Limb (tissue), 2 donors: ENCODE data around the gene MAML2.

Experiments
- DNase-seq, 2 donors: peaks; one replicate each; pipeline ENCODE4 v3.0.0-alpha.2; 2016; ENCODE audit errors: extremely low spot score in 2 of 2

MAML2 gene

DNA sequence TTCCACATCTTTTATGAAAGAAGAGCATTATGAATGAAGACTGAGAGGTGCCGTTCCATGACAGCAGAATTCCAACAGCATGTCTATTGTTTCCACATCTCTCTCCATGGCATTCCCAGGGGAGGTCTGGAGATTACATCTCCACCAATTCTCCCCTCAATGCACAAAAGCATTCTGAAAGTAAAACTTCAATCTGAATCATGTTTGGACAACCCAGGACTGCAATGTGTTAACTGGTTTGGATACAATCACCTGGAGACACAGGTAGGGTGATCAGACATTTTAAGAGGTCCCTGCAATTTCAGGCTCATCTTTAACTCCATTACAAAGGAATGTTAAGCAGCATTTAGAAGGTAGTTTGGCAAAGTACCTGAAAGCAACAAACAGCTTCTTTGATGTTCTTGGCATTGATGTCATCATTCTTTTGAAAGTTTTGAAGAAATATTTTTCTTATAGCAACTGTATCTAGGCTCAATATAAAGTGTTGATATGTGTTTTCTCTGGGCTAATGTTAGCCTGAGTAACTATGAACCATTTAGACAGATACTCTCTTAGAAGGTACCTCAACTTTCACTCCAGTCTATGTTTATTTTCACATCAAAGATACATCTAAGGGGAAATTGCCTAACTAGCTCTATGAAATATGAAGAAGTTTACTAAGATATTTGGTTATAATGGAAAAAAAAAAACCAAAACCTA lies 237.6 kb downstream of the MAML2 start:
- no peak for DNase-seq

- DNase-seq, result no peak
These were observed 238.5 kb downstream of the MAML2 start for GRCh38 chr11:96104496-96104895.

- DNase-seq, result no peak
These were observed 239.3 kb downstream of the MAML2 start for GRCh38 chr11:96103721-96104120.

- DNase-seq, result no peak
These were observed 239.9 kb downstream of the MAML2 start for GRCh38 chr11:96103102-96103501.

- DNase-seq, result no peak
These were observed 240.3 kb downstream of the MAML2 start for GRCh38 chr11:96102664-96103078.

GRCh38 chr11:96101146-96101545 lies 241.8 kb downstream of the MAML2 start:
- DNase-seq, result no peak

- no peak for DNase-seq
These were observed 244.3 kb downstream of the MAML2 start for GRCh38 chr11:96098511-96099241.

DNA sequence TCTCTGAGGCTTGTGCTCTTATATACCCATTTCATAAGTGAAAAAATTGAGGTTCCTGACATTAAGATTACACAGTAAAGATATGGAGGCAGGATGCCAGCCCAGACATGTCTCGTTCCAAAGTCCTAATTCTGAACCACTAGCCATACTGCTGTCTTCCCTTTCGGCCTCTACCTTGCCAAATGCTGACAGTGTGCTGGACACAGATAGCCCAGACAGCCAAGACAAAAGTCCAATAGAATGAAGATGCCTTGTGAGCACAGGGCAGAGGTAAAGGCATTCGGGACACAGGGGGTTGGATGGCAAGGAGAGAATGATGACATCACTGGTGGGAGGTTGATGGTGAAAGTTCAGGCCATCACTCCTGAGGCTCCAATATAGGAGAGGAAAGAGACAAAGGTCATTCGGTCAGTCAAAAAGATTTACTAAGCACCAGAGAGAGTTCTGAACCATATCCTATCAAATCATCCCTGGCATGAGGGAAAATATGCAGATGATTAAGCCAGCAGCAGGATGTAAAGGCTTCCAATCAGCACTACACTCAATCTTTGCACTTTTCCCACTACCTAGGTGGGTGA lies 245.1 kb downstream of the MAML2 start:
- DNase-seq, result no peak

- no peak for DNase-seq
These were observed 246.6 kb downstream of the MAML2 start for GRCh38 chr11:96096360-96096759.

DNA sequence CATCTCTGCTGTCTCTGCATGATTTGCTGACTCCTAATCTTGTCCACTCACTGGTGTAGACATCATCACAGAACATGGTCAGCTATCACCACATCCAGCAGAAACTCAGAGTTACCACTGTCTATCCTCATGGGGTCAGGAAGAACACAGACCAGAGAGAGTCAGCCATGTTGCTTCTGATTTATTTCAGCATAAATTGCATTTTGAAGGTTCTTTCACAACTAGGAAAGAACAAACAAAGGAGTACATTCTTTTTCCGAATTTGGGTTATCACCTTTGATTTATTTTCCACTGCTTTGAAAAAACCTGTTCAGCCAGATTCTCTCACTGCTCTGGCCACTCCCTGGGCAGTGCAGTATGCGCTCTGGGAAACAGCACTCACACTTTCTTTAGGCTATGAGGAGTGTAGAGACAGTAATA lies 247.1 kb downstream of the MAML2 start:
- DNase-seq, result no peak

- no peak for DNase-seq
These were observed 248.8 kb downstream of the MAML2 start for GRCh38 chr11:96094156-96094555.

DNA sequence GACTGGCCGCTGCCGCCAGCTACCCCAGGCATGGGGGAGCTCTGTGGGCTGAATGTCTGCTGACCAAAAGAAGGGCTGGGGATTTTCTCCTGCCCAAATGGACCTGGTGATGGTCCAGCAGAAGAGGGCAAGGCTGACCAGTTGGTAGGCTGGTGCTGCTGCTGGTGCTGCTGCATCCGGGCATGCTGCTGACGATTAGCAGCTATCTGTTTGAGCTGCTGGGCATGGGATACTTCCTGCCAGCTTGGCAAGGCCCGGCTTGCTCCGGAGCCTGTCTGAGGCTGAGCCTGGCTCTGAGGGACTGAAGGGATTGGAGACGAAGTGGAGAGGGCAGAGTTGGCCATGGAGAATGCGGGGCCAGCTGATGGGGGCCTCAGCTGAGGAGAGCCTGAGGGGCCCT lies 250.5 kb downstream of the MAML2 start:
- DNase-seq, result no peak

GRCh38 chr11:96091476-96091875 lies 251.5 kb downstream of the MAML2 start:
- DNase-seq, result no peak

DNA sequence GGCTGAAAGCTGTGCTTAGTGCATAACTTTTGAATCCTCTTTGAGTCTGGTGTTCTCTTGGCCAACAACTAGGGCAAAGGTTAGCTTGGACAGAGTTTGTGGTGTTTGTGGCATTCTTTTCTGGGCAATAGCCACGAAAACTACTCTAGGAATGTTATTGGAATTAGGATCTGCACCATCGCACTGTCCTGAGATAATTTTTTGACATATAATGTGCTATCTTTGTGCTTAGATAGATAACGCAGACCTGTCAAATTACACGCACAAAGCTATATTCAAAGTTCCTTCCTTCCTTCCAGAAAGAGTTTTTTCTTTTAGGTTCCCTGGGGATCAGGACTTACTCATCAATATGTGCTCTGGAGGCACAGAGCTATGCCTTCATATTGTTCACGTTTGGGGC lies 252.3 kb downstream of the MAML2 start:
- DNase-seq, result no peak

- DNase-seq, result no peak
These were observed 254.1 kb downstream of the MAML2 start for GRCh38 chr11:96088914-96089313.

GRCh38 chr11:96086111-96086510 lies 256.9 kb downstream of the MAML2 start:
- DNase-seq, result no peak

GRCh38 chr11:96085319-96085930 lies 257.6 kb downstream of the MAML2 start:
- no peak for DNase-seq

DNA sequence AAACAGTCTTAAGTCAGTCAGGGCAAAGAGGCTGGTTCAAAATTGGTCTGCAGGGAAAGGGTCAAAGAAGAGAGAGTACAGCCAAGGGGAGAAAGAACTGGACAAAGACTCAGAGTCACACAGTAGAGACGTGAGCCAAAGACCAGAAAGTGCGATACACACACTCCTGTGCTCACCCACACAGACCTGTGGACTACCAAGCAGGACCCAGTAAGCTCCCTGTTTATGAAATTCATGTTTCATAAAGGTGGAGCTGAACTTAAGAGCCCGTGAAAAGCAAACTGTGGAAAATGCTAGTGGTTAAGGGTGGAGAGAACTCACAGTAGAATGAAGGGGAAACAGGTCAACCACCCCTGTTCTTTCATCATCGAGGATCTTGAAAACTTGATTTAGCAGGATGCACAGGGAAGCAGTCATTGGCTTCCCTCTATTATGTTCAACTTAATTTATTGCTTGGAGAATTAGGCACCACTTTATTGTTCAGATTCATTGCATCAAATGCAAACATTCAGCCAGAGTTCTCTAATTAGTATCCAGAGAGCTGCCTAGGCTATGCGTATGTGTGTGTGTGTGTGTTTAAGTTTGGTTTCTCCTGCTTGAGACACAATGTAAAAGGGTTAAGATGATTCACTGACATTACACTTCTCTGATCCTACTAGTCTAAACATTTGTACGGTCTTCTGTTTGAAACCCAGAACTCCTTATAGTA lies 258.2 kb downstream of the MAML2 start:
- no peak for DNase-seq

GRCh38 chr11:96082936-96083335 lies 260.1 kb downstream of the MAML2 start:
- no peak for DNase-seq

DNA sequence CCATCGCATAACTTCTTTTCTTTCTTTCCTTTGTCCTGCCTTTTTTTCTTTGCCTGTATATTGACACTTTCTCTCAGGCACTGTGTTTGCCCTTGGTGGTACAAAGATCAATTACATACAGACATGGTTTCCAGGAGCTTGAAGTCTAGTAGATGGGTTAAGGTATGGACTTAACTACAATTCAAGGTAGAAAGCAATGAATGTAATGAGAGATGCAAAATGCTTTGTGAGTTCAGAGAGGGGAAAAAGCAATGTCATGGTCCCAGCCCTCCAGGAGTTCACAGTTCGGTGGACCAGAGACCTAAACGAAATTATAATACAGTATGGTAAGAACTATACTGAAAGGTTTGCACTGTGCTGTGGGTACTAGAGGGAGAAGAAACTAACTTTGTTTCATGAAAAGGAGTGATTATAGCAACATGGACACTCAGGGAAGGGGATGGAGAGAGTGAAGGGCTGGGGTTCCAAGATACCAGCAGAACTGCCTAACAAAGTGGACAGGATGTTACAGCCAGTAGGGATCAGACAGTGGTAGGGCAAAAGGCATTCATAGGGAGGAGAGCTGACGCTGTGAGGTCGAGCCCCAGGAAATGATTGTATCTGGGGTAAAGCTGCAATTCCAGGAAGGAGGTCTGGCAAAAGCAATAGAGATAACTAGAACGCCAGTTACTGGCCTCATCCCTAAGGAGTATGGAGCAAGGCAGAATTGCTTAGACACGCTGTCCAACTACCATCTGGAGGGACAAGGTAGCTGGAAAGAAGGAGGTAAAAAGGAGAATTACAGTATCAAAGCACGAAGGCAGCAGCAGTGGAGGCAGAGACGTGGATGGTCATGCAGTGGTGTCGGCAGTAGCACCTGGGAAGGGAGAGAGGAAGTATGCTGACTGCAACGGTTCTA lies 260.7 kb downstream of the MAML2 start:
- DNase-seq, result no peak

- no peak for DNase-seq
These were observed 261.4 kb downstream of the MAML2 start for GRCh38 chr11:96081561-96081960.
